ENCODE data around the gene MAPRE2. TPM values are rescaled to one million over a fixed set of nuclear protein-coding genes. Genes with fewer than 3 reads are reported as not detected.
A peak's percentile ranks its signal among the peaks of the same experiment; 100 is the strongest.

Gene MAPRE2
- total and polyA plus RNA-seq, 8 donors: 37.4 to 56.3 (median 50.0) TPM

GRCh38 chr18:35183886-35184285 lies 142.7 kb downstream of the MAPRE2 start:
- intact Hi-C loops (cut with DNase I): no loop called here
- no peak for ATAC-seq
- Histone ChIP-seq H3K27me3 (no peaks in the 10 kb centered on the region), H3K27ac (no peak overlapping the region), H3K4me3 (no peak overlapping the region), H3K36me3 (no peaks in the 10 kb centered on the region), H3K9me3 (no peaks in the 10 kb centered on the region), H3K4me1 (no peaks in the 10 kb centered on the region)
- DNase-seq: peak in 1 of 4 donors; percentile 40
- no peak for TF ChIP-seq CTCF (IDR thresholded peaks at IDR 0.05)

GRCh38 chr18:35185771-35186170 lies 144.6 kb downstream of the MAPRE2 start:
- Histone ChIP-seq H3K4me3 (no peak overlapping the region), H3K27me3 (no peaks in the 10 kb centered on the region), H3K27ac (no peak overlapping the region), H3K4me1 (no peaks in the 10 kb centered on the region), H3K36me3 (no peaks in the 10 kb centered on the region), H3K9me3 (no peaks in the 10 kb centered on the region)
- no peak for ATAC-seq
- DNase-seq: no peak
- intact Hi-C loops (cut with DNase I): no loop called here
- no peak for TF ChIP-seq CTCF (IDR thresholded peaks at IDR 0.05)

GRCh38 chr18:35186291-35187034 lies 145.2 kb downstream of the MAPRE2 start:
- no peaks in the 10 kb centered on the region for H3K27me3 ChIP-seq
- DNase-seq (no peak), ATAC-seq (no peak)
- no peaks in the 10 kb centered on the region for H3K9me3 ChIP-seq
- no peak overlapping the region for H3K4me3 ChIP-seq
- no peak for TF ChIP-seq CTCF (IDR thresholded peaks at IDR 0.05)
- H3K4me1 ChIP-seq: no peaks in the 10 kb centered on the region
- intact Hi-C loops (cut with DNase I): no loop called here
- no peaks in the 10 kb centered on the region for H3K36me3 ChIP-seq
- no peak overlapping the region for H3K27ac ChIP-seq

- no peaks in the 10 kb centered on the region for H3K9me3 ChIP-seq
- DNase-seq (no peak), ATAC-seq (no peak)
- H3K36me3 ChIP-seq: no peaks in the 10 kb centered on the region
- H3K27ac ChIP-seq: no peak overlapping the region
- TF ChIP-seq CTCF (IDR thresholded peaks at IDR 0.05): no peak
- H3K4me3 ChIP-seq: no peak overlapping the region
- no peaks in the 10 kb centered on the region for H3K27me3 ChIP-seq
- H3K4me1 ChIP-seq: no peaks in the 10 kb centered on the region
- intact Hi-C loops (cut with DNase I): no loop called here
Observed at GRCh38 chr18:35189510-35189909, 148.3 kb downstream of the MAPRE2 start.

GRCh38 chr18:35190948-35191697 lies 149.9 kb downstream of the MAPRE2 start:
- H3K36me3 ChIP-seq: no peaks in the 10 kb centered on the region

More at GRCh38 chr18:35190948-35191697, 149.9 kb downstream of the MAPRE2 start:
- ATAC-seq (no peak), DNase-seq (no peak)
- Histone ChIP-seq H3K27me3 (no peaks in the 10 kb centered on the region), H3K4me1 (no peaks in the 10 kb centered on the region), H3K9me3 (no peaks in the 10 kb centered on the region), H3K27ac (no peak overlapping the region), H3K4me3 (no peak overlapping the region)
- no peak for TF ChIP-seq CTCF (IDR thresholded peaks at IDR 0.05)
- intact Hi-C loops (cut with DNase I): no loop called here
